Heart left ventricle (tissue), 16 donors: ENCODE results near the gene CBLB. TPM values are rescaled to one million over a fixed set of nuclear protein-coding genes. Genes with fewer than 3 reads are reported as not detected.
A peak's percentile ranks its signal among the peaks of the same experiment; 100 is the strongest.

ENCODE experiments used
- ATAC-seq, 4 donors: fragments of 200-7000 bp; cut with Tn5 transposase; one replicate each; pipeline ENCODE4 v1.9.1; 2020 to 2022; ENCODE audit warnings: moderate library complexity in 4 of 4, mild to moderate bottlenecking in 3 of 4, moderate number of reproducible peaks in 1 of 4
- DNase-seq, 5 donors: peaks; one replicate each; pipeline ENCODE4 v3.0.0-alpha.2; 2020
- H3K27ac ChIP-seq, 12 donors: fragments of 200-600 bp; sonication (generic) in 4 of 12; one replicate each; pipeline versions ENCODE4 v1.5.0 to v1.8.0; 2016 to 2022; ENCODE audit warnings: mild to moderate bottlenecking in 2 of 12
- H3K27me3 ChIP-seq, 9 donors: fragments of 200-600 bp; sonication (generic) in 2 of 9; one replicate each; pipeline versions ENCODE4 v1.5.1 to v1.8.0; 2016 to 2022; ENCODE audit warnings: mild to moderate bottlenecking in 3 of 9
- H3K36me3 ChIP-seq, 9 donors: fragments of 200-600 bp; sonication (generic) in 2 of 9; one replicate each; pipeline versions ENCODE4 v1.5.0 to v1.8.0; 2018 to 2022; ENCODE audit warnings: mild to moderate bottlenecking in 2 of 9
- H3K4me1 ChIP-seq, 12 donors: fragments of 200-600 bp; sonication (generic) in 4 of 12; one replicate each; pipeline versions ENCODE4 v1.5.0 to v1.8.0; 2016 to 2022; ENCODE audit warnings: mild to moderate bottlenecking in 3 of 12
- H3K4me3 ChIP-seq, 12 donors: fragments of 200-600 bp; sonication (generic) in 4 of 12; one replicate each; pipeline versions ENCODE4 v1.5.0 to v1.8.0; 2017 to 2022; ENCODE audit warnings: mild to moderate bottlenecking in 9 of 12, moderate library complexity in 4 of 12
- H3K9me3 ChIP-seq, 12 donors: fragments of 200-600 bp; sonication (generic) in 4 of 12; one replicate each; pipeline versions ENCODE4 v1.5.0 to v1.8.0; 2016 to 2022; ENCODE audit warnings: mild to moderate bottlenecking in 1 of 12
- POLR2A ChIP-seq, 2 donors: fragments of 450-650 bp; IDR thresholded peaks; one replicate each; pipeline ENCODE4 v1.6.1; 2017; ENCODE audit warnings: antibody characterized with exemption in 2 of 2, mild to moderate bottlenecking in 2 of 2, moderate library complexity in 2 of 2
- WGBS, 4 donors: extraction: QIAGEN DNeasy Blood & Tissue Kit in 2 of 4; methylation state at CpG; one replicate each; pipeline versions ENCODE4 v1.1.5 to v1.1.7; 2013 to 2018; 5-methylcytosine and 5-hydroxymethylcytosine counted together
- intact Hi-C, 10 donors: fragments of 100-400 bp; cut with DNase I; formaldehyde crosslinking; loops; one replicate each; pipeline versions ENCODE4 v1.11.1 to v1.14.2; 2022
- polyA plus RNA-seq, 2 donors: library from polyadenylated mRNA; stranded (reverse); fragments of 200-250 nt; gene quantifications; one replicate each; pipeline ENCODE4 v1.2.3, GENCODE V29; 2013
- total RNA-seq, 9 donors: library from RNA; depleted of rRNA in 2 of 9; stranded (reverse); fragments of >200 nt in 2 of 9; fragmentation: NEBNext Ultra II Directional in 3 of 9; extraction: Animal tissue kit (Norgen Biotek cat#: 25700) in 3 of 9; gene quantifications; one replicate each; pipeline versions ENCODE4 v1.1.0 to v1.2.4, GENCODE V29; 2016 to 2023
- TF ChIP-seq, protein P1 (sequence below), 12 donors: fragments of 200-600 bp; sonication (generic) in 4 of 12; IDR thresholded peaks; one replicate each; pipeline versions ENCODE4 v1.5.0 to v1.8.0; 2018 to 2022; ENCODE audit warnings: antibody characterized with exemption in 12 of 12, mild to moderate bottlenecking in 5 of 12
- donor health status: ischemic (EF 13 %, LVEDD 7.1; RV severe dilation, severe dysfunction).
- donor health status: healthy with polysubstance abuse.
- donor health status: DM: no; HTN: yes; CAD: no.
- donor health status: DM: no; HTN: no; CAD: no.
- donor health status: ischemic (EF 25% LVEDD 6.9; RV normal size, moderate dysfunction).
- donor health status: ischemic (EF 25% LVEDD 5.7; RV mildly dilated, moderate dysfunction).
- donor health status: healthy.
- donor health status: DM: yes; HTN: yes; CAD: no.
- donor health status: ischemic (EF 35%, LVEDD 5.7; RV mildly dilated, moderate dysfunction).
- donor health status: nonischemic (EF 11% LVEDD 7.7; RV severe dilation, severe dysfunction).
- donor health status: DM: yes; HTN: yes; CAD: no.
- donor health status: PGD.
- donor health status: ischemic (EF 29% LVEDD 5.4; RV normal size, mild dysfunction).
- donor health status: nonischemic (EF 23%, LVEDD 6.1; RV moderate dilation, normal function).

Gene CBLB
- total and polyA plus RNA-seq, 11 donors, result 18.6 to 74.4 (median 42.3) TPM

DNA sequence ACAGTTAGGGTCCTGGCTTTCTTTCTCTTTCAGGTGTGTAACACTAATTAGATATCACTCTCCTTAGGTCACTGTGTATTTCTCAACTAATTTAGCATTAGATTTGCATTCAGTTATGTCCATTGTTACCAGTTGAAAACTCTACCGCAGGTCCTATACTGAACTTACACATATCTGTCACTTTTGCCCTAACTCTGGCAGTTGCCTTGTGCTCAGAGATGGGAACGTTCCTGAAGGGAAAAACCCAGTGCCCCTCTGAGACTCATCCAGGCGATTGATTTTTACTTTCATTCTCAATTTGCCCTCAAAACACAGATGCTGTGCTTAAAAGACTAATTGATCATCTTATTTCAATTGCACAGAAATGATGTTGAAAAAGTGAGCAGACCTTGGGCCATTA is 253.0 kb downstream of the CBLB start:
- DNase-seq (no peak), ATAC-seq (no peak)
- Histone ChIP-seq H3K27me3 (no peaks in the 10 kb centered on the region), H3K4me1 (peaks cover 0 to 11% (median 0%) of the 10 kb centered on the region in 12 donors), H3K9me3 (no peaks in the 10 kb centered on the region), H3K4me3 (no peak overlapping the region), H3K36me3 (no peaks in the 10 kb centered on the region), H3K27ac (no peak overlapping the region)
- intact Hi-C loops, result no loop called here
- 87 to 93% (median 91%) methylated on average over 3 of the region's 3 CpGs for WGBS, 4 donors
- no peak for TF ChIP-seq POLR2A (IDR thresholded peaks at IDR 0.05)
- TF ChIP-seq, protein P1, sequence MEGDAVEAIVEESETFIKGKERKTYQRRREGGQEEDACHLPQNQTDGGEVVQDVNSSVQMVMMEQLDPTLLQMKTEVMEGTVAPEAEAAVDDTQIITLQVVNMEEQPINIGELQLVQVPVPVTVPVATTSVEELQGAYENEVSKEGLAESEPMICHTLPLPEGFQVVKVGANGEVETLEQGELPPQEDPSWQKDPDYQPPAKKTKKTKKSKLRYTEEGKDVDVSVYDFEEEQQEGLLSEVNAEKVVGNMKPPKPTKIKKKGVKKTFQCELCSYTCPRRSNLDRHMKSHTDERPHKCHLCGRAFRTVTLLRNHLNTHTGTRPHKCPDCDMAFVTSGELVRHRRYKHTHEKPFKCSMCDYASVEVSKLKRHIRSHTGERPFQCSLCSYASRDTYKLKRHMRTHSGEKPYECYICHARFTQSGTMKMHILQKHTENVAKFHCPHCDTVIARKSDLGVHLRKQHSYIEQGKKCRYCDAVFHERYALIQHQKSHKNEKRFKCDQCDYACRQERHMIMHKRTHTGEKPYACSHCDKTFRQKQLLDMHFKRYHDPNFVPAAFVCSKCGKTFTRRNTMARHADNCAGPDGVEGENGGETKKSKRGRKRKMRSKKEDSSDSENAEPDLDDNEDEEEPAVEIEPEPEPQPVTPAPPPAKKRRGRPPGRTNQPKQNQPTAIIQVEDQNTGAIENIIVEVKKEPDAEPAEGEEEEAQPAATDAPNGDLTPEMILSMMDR (IDR thresholded peaks at IDR 0.05), result no peak

DNA sequence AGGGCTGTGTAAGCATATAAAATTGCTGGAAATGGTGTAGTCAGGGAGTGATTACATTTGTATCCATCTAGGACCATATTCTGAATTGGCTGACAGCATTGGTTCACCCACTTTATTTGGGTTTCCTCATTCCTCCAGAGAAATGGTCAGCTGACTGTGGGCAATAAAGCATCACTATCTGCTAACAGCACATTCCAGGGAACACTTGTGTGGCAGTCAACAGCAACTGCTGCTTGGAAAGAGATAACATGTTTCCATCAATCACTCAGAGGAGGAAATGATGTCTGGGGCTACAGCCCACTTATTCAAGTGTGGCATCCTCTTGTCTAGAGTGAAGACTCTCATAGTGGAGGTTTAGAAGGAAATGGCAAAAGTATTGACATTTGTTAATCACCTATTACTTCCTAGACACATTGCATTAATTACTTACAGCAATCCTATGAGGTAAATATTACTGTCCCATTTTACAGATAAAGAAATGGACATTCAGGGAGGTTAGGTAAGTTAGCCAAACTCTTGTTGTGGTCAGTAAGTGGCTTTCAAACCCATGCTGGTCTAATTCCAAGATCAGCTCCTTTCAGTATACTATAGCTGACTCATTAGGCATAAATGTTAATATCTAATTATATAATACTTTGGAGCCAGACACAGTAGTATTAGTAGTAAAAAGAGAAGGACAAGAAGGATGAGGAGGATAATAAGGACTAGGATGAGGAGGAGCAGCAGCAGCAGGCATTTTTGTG is 254.4 kb downstream of the CBLB start:
- Histone ChIP-seq H3K27ac (no peak overlapping the region), H3K4me1 (peaks cover 0 to 11% (median 0%) of the 10 kb centered on the region in 12 donors), H3K36me3 (no peaks in the 10 kb centered on the region), H3K9me3 (no peaks in the 10 kb centered on the region), H3K4me3 (no peak overlapping the region), H3K27me3 (no peaks in the 10 kb centered on the region)
- DNase-seq (no peak), ATAC-seq (peak; percentile 41 to 69 (median 46))
- intact Hi-C loops, result no loop called here
- no peak for TF ChIP-seq POLR2A (IDR thresholded peaks at IDR 0.05)
- TF ChIP-seq, protein P1 (IDR thresholded peaks at IDR 0.05), result no peak

DNA sequence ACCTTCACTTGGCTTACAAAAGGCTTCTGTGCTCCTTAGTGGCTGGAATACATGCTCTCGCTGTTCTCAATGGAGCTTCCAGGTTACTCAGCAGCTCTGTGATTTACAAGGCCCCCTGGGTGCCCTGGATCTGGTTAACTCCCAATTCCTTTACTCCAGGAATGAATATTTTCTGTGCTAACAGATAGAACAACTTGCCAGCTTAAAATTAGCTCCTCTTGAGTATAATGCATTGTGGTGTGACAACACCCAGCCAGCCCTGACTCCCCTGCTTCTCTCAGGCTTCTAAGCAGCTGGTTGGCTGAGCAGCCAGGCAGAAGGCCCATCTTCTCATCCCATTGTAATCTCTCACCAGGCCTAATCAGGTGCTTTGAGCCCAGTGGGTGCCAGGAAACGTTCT is 255.7 kb downstream of the CBLB start:
- ATAC-seq (peak in 3 of 4 donors; percentile 18 to 61 (median 49)), DNase-seq (peak in 1 of 5 donors; percentile 30)
- Histone ChIP-seq H3K4me3 (no peak overlapping the region), H3K4me1 (peaks cover 0 to 11% (median 0%) of the 10 kb centered on the region in 12 donors), H3K27me3 (no peaks in the 10 kb centered on the region), H3K27ac (no peak overlapping the region), H3K9me3 (no peaks in the 10 kb centered on the region), H3K36me3 (no peaks in the 10 kb centered on the region)
- WGBS, 4 donors, result 32 to 43% (median 36%) methylated on average over 2 of the region's 2 CpGs
- no peak for TF ChIP-seq POLR2A (IDR thresholded peaks at IDR 0.05)
- TF ChIP-seq, protein P1 (IDR thresholded peaks at IDR 0.05), result no peak
- intact Hi-C loops, result no loop called here

DNA sequence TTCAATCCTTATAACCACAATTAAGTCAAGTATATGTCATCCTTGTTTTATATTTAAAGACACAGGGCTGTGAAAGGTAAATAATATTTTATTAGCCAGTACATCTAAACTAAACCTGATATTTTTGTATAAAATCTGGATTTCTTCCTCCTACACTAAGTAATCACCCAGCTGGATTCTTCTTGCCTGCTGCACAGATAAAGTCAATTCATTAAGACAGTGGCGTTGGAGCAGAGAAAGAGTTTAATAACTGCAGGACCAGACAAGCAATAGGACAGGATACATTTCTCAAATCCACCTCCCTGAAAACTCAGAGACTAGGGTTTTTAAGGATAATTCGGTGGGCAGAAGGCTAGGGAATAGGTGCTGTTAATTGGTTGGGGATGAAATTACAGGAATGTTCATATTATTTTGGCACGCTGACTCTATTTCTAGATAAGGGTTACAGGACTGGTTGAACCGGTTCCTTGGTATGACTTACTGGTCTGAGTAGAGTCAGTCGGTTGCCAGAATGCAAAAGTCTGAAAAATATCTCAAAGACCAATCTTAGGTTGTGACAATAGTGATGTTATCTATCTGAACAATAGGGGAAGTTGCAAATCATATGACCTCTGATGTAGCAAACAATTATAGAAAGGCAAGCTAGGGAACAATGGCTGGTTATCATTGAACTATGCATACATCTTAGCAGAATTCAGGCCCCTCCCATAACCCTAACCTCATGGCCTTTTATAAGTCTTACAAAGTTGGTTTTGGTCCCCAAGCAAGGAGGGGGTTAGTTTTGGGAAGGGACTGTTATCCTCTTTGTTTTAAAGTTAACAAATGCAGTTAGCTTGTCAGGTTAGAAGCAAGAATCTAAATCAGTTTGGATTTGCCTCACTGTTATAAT is 257.3 kb downstream of the CBLB start:
- DNase-seq (no peak), ATAC-seq (no peak)
- Histone ChIP-seq H3K27ac (no peak overlapping the region), H3K36me3 (no peaks in the 10 kb centered on the region), H3K27me3 (no peaks in the 10 kb centered on the region), H3K4me3 (no peak overlapping the region), H3K4me1 (peaks cover 0 to 11% (median 0%) of the 10 kb centered on the region in 12 donors), H3K9me3 (no peaks in the 10 kb centered on the region)
- 76 to 82% (median 79%) methylated on average over 5 of the region's 5 CpGs for WGBS, 4 donors
- intact Hi-C loops, result no loop called here
- no peak for TF ChIP-seq POLR2A (IDR thresholded peaks at IDR 0.05)
- TF ChIP-seq, protein P1 (IDR thresholded peaks at IDR 0.05), result no peak
